ENCODE results near the gene ABCD1. TPM values are rescaled to one million over a fixed set of nuclear protein-coding genes. Genes with fewer than 3 reads are reported as not detected.

Gene ABCD1
- total RNA-seq, 1 experiment from 2014 or later: 14.4 TPM

GRCh38 chrX:153771415-153772315, 47.0 kb downstream of the ABCD1 start:
- Mint-ChIP-seq H3K36me3 (ENCODE audit: insufficient read depth, unreplicated experiment) (peaks cover 19% of the 10 kb centered on the region), H3K4me1 (ENCODE audit: low read depth, unreplicated experiment) (peaks cover 4% of the 10 kb centered on the region), H3K27me3 (ENCODE audit: unreplicated experiment) (no peaks in the 10 kb centered on the region), H3K9me3 (ENCODE audit: low read depth, unreplicated experiment) (no peaks in the 10 kb centered on the region), H3K4me3 (ENCODE audit: low read depth, unreplicated experiment) (no peak overlapping the region), H3K27ac (ENCODE audit: unreplicated experiment) (no peak overlapping the region)
- no peak for DNase-seq
- no peak for TF ChIP-seq CTCF (IDR thresholded peaks at IDR 0.05; ENCODE audit: unreplicated experiment)
- intact Hi-C loops (cut with micrococcal nuclease; ENCODE audit: unreplicated experiment): no loop called here
- CTCF ChIA-PET: no interaction called here
- no TSS peak for BruUV-seq (replicated peaks)

- CTCF ChIA-PET: no interaction called here
- no peak for TF ChIP-seq CTCF (IDR thresholded peaks at IDR 0.05; ENCODE audit: unreplicated experiment)
- no peak for DNase-seq
- no TSS peak for BruUV-seq (replicated peaks)
- no peaks in the 10 kb centered on the region for H3K27me3 Mint-ChIP-seq (ENCODE audit: unreplicated experiment)
- intact Hi-C loops (cut with micrococcal nuclease; ENCODE audit: unreplicated experiment): no loop called here
- H3K4me1 Mint-ChIP-seq (ENCODE audit: low read depth, unreplicated experiment): no peaks in the 10 kb centered on the region
- peaks cover 18% of the 10 kb centered on the region for H3K36me3 Mint-ChIP-seq (ENCODE audit: insufficient read depth, unreplicated experiment)
- H3K4me3 Mint-ChIP-seq (ENCODE audit: low read depth, unreplicated experiment): no peak overlapping the region
- H3K9me3 Mint-ChIP-seq (ENCODE audit: low read depth, unreplicated experiment): no peaks in the 10 kb centered on the region
- H3K27ac Mint-ChIP-seq (ENCODE audit: unreplicated experiment): no peak overlapping the region
Measured at GRCh38 chrX:153772316-153773217, 47.9 kb downstream of the ABCD1 start.

GRCh38 chrX:153773218-153773611, 48.6 kb downstream of the ABCD1 start:
- CTCF ChIA-PET: no interaction called here
- BruUV-seq (replicated peaks): no TSS peak
- H3K27ac Mint-ChIP-seq (ENCODE audit: unreplicated experiment): no peak overlapping the region
- no peak for TF ChIP-seq CTCF (IDR thresholded peaks at IDR 0.05; ENCODE audit: unreplicated experiment)
- H3K9me3 Mint-ChIP-seq (ENCODE audit: low read depth, unreplicated experiment): no peaks in the 10 kb centered on the region
- H3K36me3 Mint-ChIP-seq (ENCODE audit: insufficient read depth, unreplicated experiment): peaks cover 15% of the 10 kb centered on the region
- H3K27me3 Mint-ChIP-seq (ENCODE audit: unreplicated experiment): no peaks in the 10 kb centered on the region
- DNase-seq: no peak
- intact Hi-C loops (cut with micrococcal nuclease; ENCODE audit: unreplicated experiment): no loop called here
- H3K4me1 Mint-ChIP-seq (ENCODE audit: low read depth, unreplicated experiment): no peaks in the 10 kb centered on the region
- no peak overlapping the region for H3K4me3 Mint-ChIP-seq (ENCODE audit: low read depth, unreplicated experiment)

GRCh38 chrX:153773741-153774575, 49.3 kb downstream of the ABCD1 start:
- DNase-seq: no peak
- H3K4me3 Mint-ChIP-seq (ENCODE audit: low read depth, unreplicated experiment): no peak overlapping the region
- intact Hi-C loops (cut with micrococcal nuclease; ENCODE audit: unreplicated experiment): no loop called here
- H3K36me3 Mint-ChIP-seq (ENCODE audit: insufficient read depth, unreplicated experiment): peaks cover 20% of the 10 kb centered on the region
- no peaks in the 10 kb centered on the region for H3K4me1 Mint-ChIP-seq (ENCODE audit: low read depth, unreplicated experiment)
- no peak for TF ChIP-seq CTCF (IDR thresholded peaks at IDR 0.05; ENCODE audit: unreplicated experiment)
- H3K27ac Mint-ChIP-seq (ENCODE audit: unreplicated experiment): no peak overlapping the region
- H3K9me3 Mint-ChIP-seq (ENCODE audit: low read depth, unreplicated experiment): no peaks in the 10 kb centered on the region
- BruUV-seq (replicated peaks): no TSS peak
- CTCF ChIA-PET: no interaction called here
- H3K27me3 Mint-ChIP-seq (ENCODE audit: unreplicated experiment): no peaks in the 10 kb centered on the region

Measured in Calu3 (cell line).